ENCODE measurements around the gene BAG3. TPM values are rescaled to one million over a fixed set of nuclear protein-coding genes. Genes with fewer than 3 reads are reported as not detected.

The BAG3 gene
- total RNA-seq, 4 donors from 2014 or later = 22.5 to 85.7 (median 32.4) TPM

GRCh38 chr10:119686465-119687191 is 35.4 kb downstream of the BAG3 start:
- 18 to 29% methylated on average over 5 to 24 of the region's 24 CpGs for WGBS, 2 donors (ENCODE audit: low coverage in 1 of 2)
- intact Hi-C loops (cut with DNase I; ENCODE audit: low total_unique reads) = loop anchor here (1.0 kb wide), 1 partner anchor 34 kb away; no protein-coding TSS in a partner anchor
- H3K4me1 ChIP-seq = peaks cover 0 to 3% (median 2%) of the 10 kb centered on the region in 4 donors
- no peaks in the 10 kb centered on the region for H3K36me3 ChIP-seq
- peak; percentile 82 for DNase-seq
- in situ Hi-C loops (cut with MboI; ENCODE audit: low pct_ligation_motif_present in 1 of 4, low pct_unique_long_range_greater_than_20kb in 1 of 4, low sequenced_read_pairs in 3 of 4) = loop anchor here (10.0 to 25.0 kb wide), 3 partner anchors 151 to 178 kb away; no protein-coding TSS in a partner anchor
- TF ChIP-seq, protein P1, sequence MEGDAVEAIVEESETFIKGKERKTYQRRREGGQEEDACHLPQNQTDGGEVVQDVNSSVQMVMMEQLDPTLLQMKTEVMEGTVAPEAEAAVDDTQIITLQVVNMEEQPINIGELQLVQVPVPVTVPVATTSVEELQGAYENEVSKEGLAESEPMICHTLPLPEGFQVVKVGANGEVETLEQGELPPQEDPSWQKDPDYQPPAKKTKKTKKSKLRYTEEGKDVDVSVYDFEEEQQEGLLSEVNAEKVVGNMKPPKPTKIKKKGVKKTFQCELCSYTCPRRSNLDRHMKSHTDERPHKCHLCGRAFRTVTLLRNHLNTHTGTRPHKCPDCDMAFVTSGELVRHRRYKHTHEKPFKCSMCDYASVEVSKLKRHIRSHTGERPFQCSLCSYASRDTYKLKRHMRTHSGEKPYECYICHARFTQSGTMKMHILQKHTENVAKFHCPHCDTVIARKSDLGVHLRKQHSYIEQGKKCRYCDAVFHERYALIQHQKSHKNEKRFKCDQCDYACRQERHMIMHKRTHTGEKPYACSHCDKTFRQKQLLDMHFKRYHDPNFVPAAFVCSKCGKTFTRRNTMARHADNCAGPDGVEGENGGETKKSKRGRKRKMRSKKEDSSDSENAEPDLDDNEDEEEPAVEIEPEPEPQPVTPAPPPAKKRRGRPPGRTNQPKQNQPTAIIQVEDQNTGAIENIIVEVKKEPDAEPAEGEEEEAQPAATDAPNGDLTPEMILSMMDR (IDR thresholded peaks at IDR 0.05) = peak; percentile 91 to 95 (median 95)
- TF ChIP-seq EP300 (IDR thresholded peaks at IDR 0.05; ENCODE audit: low read depth) (no peak), POLR2A (IDR thresholded peaks at IDR 0.05) (no peak), POLR2AphosphoS5 (IDR thresholded peaks at IDR 0.05) (no peak)
- no peak overlapping the region for H3K27ac ChIP-seq
- H3K27me3 ChIP-seq = no peaks in the 10 kb centered on the region
- peak overlapping the region in 1 of 4 donors; percentile 30 for H3K4me3 ChIP-seq
- no peaks in the 10 kb centered on the region for H3K9me3 ChIP-seq

GRCh38 chr10:119687192-119688032 is 36.2 kb downstream of the BAG3 start:
- Histone ChIP-seq H3K36me3 (no peaks in the 10 kb centered on the region), H3K27ac (no peak overlapping the region), H3K4me1 (peaks cover 0 to 3% (median 2%) of the 10 kb centered on the region in 4 donors), H3K4me3 (no peak overlapping the region), H3K9me3 (no peaks in the 10 kb centered on the region), H3K27me3 (no peaks in the 10 kb centered on the region)
- in situ Hi-C loops (cut with MboI; ENCODE audit: low pct_ligation_motif_present in 1 of 4, low pct_unique_long_range_greater_than_20kb in 1 of 4, low sequenced_read_pairs in 3 of 4) = loop anchor here (10.0 to 25.0 kb wide), 3 partner anchors 150 to 177 kb away; no protein-coding TSS in a partner anchor
- DNase-seq = no peak
- WGBS, 2 donors (ENCODE audit: low coverage in 1 of 2) = 66 to 71% methylated on average over 8 to 10 of the region's 10 CpGs
- intact Hi-C loops (cut with DNase I; ENCODE audit: low total_unique reads) = loop anchor here (1.0 kb wide), 1 partner anchor 33 kb away; no protein-coding TSS in a partner anchor
- TF ChIP-seq, protein P1 (IDR thresholded peaks at IDR 0.05) = no peak
- TF ChIP-seq EP300 (IDR thresholded peaks at IDR 0.05; ENCODE audit: low read depth) (no peak), POLR2AphosphoS5 (IDR thresholded peaks at IDR 0.05) (no peak), POLR2A (IDR thresholded peaks at IDR 0.05) (no peak)

GRCh38 chr10:119688033-119688508 is 36.9 kb downstream of the BAG3 start:
- 67 to 77% methylated on average over 1 to 4 of the region's 4 CpGs for WGBS, 2 donors (ENCODE audit: low coverage in 1 of 2)
- in situ Hi-C loops (cut with MboI; ENCODE audit: low pct_ligation_motif_present in 1 of 4, low pct_unique_long_range_greater_than_20kb in 1 of 4, low sequenced_read_pairs in 3 of 4) (loop anchor here (10.0 to 25.0 kb wide), 3 partner anchors 149 to 177 kb away; no protein-coding TSS in a partner anchor), intact Hi-C loops (cut with DNase I; ENCODE audit: low total_unique reads) (no loop called here)
- no peak for DNase-seq
- no peak overlapping the region for H3K4me3 ChIP-seq
- peaks cover 0 to 3% (median 2%) of the 10 kb centered on the region in 4 donors for H3K4me1 ChIP-seq
- no peak for TF ChIP-seq POLR2AphosphoS5 (IDR thresholded peaks at IDR 0.05)
- TF ChIP-seq POLR2A (IDR thresholded peaks at IDR 0.05) = no peak
- TF ChIP-seq, protein P1 (IDR thresholded peaks at IDR 0.05) = no peak
- no peak for TF ChIP-seq EP300 (IDR thresholded peaks at IDR 0.05; ENCODE audit: low read depth)
- H3K27ac ChIP-seq = no peak overlapping the region
- H3K36me3 ChIP-seq = no peaks in the 10 kb centered on the region
- no peaks in the 10 kb centered on the region for H3K27me3 ChIP-seq
- no peaks in the 10 kb centered on the region for H3K9me3 ChIP-seq

Data from transverse colon (tissue), 4 donors.